CD4-positive, alpha-beta T cell treated with Interleukin-17A for 4 hours (primary cell): Measurements from ENCODE around the gene CERCAM.

Source experiments
- DNase-seq: peaks from one replicate; pipeline ENCODE4 v3.0.0-alpha.2; 2020; ENCODE audit warnings: mixed read lengths

Gene CERCAM, protein sequence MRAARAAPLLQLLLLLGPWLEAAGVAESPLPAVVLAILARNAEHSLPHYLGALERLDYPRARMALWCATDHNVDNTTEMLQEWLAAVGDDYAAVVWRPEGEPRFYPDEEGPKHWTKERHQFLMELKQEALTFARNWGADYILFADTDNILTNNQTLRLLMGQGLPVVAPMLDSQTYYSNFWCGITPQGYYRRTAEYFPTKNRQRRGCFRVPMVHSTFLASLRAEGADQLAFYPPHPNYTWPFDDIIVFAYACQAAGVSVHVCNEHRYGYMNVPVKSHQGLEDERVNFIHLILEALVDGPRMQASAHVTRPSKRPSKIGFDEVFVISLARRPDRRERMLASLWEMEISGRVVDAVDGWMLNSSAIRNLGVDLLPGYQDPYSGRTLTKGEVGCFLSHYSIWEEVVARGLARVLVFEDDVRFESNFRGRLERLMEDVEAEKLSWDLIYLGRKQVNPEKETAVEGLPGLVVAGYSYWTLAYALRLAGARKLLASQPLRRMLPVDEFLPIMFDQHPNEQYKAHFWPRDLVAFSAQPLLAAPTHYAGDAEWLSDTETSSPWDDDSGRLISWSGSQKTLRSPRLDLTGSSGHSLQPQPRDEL

DNA sequence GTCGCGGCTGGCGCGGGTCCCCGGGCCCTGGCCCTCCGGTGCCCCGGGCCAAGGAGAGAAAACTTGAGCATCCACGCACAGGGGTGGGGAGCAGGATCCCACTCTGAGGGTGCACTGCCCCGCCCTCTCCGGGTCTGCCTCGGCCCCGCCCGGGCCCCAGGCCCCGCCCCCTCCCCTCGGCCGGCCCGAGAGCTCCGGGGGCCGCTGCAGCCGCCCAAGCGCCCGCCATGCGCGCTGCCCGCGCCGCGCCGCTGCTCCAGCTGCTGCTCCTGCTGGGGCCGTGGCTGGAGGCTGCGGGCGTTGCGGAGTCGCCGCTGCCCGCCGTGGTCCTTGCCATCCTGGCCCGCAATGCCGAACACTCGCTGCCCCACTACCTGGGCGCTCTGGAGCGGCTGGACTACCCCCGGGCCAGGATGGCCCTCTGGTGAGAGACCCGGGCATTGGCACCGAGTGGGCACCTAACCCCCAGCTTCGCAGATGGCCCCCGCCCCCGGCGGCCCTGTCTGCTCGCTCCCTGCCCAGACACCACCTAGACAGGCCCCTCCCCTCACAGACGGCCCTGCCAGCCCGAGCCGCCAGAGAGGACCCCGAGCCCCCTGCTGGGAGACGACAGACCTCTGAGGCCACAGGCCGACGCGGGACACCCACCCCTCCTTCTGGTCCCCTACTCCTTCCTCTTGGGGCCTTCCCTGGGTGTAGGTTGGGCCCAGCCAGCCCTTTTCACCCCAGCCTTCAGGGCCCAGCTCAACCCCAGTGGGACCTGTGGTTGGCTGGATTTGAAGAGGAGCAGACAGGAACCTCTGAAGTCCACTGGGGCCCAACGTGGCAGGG, at the start of gene CERCAM:
CERCAM (plus strand) TSS at position 207 of the 831 bp plus-strand sequence; CDS start at position 228, 21 bp downstream.
- DNase-seq, result peak; percentile 73

DNA sequence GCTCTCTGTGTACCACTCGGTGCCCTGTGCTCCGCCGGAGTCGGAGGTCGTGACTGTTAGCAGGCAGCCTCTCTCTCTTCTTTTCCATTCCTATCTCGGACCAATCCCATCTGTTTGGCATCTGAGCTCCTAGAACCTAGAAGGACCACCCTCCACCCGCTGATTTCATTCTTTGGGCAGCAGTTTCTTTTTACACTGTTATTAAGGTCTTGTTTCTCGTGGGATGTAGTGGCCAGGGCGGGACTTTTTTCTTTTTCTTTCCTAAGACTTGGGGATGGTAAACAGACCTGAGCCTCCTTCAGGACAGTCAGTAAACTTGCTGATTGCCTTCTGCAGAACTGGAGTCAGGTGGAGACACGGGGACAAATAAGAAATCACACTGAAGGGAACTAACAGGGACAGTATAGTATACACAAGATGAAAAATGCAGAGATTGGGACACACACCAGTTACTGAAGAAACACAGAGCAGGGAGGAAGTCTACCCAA, 49.0 kb upstream of the CERCAM start:
- DNase-seq, result no peak

DNA sequence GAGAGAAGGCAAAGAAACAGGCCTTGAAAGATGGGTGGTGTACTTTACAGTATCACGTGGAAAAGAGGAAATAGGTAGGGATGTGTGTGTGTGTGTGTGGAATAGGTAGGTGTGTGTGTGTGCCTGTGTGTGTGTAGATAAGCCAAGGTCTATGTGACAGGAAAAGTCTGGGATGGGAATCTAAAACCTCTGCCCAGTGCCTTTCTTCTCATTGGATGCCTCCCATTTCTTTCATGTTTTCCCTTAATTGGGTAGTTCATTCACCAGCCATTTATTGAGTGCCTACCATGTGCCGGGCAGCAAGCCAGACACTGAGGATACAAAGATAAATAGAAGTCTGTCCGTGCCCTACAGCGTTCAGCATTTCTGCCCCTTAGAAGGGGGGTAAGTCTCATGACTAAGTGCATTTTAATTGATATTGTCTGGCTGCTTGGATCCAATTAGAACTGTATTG, 48.4 kb upstream of the CERCAM start:
- DNase-seq, result no peak

DNA sequence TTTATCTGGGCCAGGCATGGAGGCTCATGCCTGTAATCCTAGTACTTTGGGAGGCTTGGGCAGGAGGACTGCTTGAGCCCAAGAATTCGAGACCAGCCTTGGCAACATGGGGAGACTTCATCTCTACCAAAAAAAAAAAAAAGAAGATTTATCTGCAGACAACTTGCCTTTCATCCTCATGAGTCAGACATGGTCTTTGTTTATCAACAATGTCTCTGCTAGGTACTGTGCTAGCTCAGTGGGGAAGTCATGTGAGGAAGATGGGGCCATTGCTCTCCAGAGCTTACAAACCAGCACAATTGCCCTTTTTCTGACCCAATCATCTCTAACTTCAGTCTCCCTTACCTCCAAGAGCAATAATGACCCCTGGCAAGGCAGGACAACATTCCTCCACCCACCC, 47.9 kb upstream of the CERCAM start:
- DNase-seq, result no peak

DNA sequence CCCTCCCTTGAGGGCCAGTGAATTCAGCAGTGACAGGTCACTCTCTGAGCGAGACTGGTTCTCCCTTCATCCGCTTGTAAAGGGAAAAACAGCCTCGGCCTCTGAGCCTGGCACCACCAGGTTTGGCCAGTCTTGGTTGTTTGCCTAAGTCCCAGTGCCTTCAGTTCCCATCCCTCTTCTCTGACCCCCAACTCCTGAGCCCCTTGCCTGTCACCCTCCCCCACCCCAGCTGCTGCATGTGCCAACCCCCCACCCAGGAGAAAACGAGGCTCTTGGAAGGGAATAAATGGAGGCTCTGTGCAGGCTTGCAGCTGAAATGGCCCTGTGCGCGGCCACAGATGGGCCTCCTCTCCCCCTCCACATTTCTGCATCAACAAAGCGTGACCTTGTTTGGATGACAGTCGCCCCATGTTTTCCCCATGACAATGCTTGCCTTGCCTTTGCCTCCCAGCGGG, 46.4 kb upstream of the CERCAM start:
- DNase-seq, result no peak

DNA sequence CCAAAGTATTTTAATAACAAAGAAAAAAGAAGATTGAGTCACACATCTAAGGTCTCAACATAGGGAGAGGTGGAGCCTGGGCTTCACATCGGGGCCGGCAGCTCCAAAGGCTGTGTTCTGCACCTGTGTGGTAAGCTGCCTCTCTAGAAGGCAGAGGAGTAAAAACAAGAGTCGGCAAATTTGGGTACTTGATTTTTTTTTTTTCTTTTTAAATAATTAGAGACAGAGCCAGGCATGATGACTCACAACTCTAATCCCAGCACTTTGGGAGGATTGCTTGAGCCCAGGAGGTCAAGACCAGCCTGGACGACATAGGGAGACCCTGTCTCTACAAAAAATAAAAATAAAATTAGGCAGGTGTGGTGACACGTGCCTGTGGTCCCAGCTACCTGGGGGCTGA, 44.8 kb upstream of the CERCAM start:
- no peak for DNase-seq

DNA sequence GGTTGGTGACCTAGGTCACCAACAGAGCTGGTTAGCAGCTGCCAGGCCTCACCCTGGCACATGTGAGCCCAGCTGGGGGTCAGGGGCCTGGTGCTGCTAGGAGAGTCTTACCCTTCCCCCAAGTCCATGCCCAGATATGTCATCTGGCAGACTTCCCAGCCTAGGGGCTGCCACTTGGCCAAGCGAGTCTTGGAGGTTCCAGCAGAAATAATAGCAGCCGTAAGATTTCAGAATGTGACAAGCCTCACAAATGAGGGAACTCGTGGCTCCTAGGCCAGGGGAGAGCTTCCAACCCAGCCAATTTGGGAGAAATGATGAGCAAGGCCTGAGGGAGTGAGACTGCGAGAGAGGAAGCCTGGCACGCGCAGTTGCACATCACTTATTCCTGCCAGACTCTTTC, 38.4 kb upstream of the CERCAM start:
- no peak for DNase-seq

DNA sequence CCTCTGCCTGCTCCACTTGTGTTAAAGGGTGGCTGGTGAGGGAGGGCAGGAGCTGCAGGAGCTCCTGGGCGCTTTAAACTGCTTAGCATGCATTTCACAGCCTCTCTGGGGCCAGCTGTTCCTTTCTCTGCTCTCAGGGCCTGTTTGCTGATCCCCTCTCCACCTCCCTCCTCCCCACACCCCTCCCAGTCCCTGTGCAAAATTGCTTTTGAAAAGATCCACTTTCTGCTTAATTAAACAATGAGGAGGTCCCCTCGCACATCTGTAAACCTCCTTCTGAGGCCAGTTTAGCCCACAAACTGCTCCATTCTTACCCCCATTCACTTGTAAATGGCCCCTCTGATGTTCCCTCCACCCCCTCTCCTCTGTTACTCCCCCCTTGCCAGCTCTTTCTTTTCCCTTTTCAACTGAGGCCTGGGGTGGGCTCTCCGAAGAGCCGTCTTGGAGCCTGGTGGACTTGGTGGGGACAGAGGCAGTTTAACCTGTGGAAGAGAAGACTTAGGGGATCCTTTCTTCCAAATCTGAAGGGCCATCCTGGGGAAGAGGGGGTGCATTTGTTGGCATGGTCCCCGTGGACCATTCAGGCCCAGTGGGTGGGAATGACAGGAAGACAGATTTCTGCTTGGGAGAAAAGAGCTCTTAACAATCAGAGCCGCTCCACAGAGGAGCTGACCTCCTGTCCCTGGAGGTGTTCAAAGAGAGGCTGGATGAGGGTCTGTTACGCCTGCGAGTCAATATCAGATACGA, 37.5 kb upstream of the CERCAM start:
- no peak for DNase-seq

DNA sequence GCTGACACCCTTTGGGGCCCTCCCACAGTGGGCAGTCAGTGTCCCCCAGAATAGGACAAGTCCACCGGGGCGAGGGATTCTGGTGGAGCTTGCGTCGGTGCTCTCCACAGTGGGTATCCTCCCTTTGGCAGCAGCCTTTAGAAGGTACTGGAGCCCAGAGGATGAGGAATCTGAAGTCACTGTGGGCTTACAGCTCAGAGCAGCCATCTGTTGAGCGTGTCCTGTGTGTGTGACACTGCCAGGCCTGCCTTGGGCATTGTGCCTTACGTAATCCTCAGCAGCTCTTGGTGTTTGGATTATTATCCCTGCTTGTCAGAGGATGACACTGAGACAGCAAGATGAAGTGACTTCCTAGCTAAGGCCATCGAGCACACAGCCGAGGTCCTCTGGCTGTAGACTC, 36.9 kb upstream of the CERCAM start:
- DNase-seq, result no peak

DNA sequence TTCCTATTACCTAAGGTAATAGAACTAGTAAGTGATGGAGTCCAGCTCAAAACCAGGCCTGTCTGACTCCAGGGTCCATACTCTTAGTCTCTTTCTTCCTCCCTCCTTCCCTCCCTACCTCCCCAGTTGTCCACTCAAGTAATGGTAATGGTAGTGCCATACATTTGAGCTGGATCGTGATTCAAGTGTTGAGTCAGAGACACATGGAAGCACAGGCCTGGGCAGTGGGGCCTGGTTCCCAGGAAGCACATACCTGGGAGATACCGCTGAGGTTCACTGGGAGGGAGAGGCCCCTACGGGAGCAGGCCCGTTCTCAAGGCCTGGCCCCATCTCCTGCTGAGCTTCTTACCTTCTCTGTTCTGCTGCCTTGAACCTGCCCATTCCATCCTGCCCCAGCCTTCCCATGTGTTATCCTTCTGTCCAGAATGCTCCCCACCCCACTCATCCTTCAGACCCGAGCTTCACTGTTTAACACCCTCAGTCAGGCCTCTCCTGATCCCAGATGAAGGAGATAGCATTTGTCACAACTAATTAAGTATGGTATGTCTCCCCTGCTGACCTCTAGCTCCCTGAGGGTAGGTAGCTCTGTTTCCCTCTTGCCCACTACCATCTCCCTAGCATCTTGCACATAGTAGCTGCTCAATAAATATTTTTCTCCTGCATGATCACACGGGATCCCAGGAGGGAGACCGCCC, 35.7 kb upstream of the CERCAM start:
- DNase-seq, result no peak

DNA sequence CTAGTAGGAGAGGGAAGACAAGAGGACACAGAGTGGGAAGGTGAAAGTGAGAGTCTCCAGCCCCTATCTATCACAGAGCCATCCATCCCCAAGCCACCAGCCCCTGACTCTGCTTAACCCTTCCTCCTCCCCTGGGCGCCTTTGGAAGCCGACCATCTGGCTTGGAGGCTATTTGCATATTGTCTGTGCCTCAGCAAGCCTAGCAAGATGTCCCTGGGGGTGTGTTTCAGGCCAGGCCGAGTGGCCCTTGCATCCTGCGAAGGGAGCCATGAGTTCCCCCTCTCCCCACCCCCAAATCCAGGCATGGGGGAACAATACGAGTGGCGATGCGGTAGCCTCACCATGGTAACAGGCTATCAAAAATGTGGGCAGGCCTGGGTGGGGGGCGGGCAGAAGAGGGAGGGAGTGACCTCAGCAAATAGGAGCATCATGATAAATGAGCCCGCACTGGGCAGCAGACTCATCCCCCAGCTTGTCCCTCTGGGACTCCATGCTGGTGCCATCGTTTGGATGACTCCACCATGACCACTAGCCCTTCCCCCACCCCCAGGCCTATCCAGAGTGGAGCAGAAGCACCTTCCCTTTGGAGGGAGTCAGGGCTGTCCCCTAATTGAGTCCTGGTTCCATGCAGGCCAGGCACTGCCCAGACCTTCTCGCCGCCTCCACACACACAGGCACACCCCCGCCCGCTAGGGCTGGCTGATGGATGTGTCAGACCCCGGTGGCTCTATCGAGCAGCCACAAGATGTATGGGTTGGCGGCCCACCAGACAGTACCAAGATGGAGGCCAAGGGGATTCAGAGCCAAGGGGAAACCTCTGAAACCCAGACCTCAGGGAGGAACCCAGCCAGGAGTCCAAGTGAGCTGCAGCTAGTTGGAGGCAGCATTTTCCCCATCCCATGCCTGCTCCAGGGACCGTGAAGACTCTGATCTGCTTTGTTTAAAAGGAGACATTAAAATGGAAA, 34.9 kb upstream of the CERCAM start:
- DNase-seq, result no peak

DNA sequence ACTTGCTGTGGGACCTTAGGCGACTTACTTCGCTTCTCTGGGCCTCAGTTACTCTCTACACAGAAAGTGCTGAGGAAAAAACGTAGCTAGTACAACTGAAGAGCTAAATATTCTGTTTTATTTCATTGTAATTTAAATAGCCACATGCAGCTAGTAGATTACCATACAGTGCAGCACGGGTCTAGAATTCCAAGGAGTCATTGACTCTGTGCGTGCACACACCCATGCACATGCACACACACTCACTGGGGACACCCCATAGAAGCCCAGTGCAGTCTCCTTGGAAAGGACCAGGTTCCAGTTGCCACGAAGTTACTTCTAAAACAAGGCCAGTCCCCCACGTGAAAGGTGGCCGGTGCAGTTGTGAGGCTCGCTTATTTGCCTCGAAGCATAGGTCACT, 32.5 kb upstream of the CERCAM start:
- no peak for DNase-seq

DNA sequence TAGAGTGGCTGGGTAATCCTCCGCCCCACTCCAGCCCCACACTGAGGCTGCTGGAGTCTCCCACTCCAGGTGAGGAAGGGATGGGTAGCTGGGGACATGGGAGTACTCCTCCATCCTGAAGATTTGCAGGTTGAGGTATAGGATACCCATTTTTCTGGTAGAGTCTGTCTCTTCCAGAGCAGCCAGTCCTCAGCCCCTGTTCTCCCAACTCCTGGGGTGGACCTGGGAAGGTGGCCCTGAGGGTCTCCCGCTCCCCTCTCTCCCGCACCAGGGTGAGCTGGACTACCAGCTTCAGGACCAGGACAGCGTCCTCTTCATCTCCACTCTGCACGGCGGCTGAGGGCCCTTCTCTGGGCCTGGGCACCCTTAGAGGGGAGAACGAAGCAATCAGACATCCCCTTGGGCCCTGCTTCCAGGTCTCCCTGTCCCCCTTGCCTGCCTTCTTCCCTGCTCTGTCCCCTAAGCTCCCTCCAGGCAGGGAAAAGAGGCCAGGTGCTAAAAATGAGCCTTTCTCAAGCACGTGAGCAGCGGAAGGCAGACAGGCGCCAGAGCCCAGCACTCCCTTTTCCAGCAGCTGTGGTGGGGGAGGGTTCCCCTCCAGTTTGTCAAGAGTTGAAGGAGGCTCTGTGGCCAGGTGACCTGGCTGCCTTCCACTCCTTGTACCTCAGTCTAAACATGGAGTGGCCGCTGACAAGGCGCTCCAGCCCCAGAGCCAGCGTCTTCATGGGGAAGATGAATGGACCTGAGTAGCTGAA, 31.1 kb upstream of the CERCAM start:
- DNase-seq, result no peak

DNA sequence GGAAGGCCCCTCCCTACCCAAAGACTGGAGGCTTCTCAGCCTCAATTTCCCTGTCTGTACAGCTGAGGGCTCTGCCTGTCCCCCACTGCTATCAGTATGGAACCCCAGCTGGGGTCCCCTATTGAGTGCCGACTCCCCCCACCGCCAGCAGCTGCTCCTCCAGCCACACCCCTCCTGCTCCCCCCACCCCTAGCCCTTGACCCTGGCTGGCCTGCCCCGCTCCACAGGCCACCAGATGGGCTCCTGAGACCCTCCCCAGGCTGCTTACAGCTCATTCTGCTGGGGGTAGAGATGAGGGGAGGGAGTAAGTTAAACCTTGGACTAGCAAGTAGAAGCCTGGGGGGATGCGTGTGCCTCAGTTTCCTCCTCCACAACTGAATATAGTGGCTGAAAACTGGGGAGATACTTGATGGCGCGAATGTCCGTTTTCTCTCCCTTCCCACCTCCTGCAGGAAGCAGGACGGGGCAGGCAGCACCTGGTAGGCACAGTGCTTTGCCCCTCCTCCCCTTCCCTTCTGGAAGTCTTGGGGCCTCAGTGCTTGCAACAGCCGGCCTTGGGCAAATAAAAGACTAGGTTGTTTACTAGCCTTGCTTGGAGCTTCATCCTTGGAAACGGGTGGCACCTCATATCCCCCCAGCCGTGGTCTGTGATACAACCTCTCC, 30.4 kb upstream of the CERCAM start:
- no peak for DNase-seq

DNA sequence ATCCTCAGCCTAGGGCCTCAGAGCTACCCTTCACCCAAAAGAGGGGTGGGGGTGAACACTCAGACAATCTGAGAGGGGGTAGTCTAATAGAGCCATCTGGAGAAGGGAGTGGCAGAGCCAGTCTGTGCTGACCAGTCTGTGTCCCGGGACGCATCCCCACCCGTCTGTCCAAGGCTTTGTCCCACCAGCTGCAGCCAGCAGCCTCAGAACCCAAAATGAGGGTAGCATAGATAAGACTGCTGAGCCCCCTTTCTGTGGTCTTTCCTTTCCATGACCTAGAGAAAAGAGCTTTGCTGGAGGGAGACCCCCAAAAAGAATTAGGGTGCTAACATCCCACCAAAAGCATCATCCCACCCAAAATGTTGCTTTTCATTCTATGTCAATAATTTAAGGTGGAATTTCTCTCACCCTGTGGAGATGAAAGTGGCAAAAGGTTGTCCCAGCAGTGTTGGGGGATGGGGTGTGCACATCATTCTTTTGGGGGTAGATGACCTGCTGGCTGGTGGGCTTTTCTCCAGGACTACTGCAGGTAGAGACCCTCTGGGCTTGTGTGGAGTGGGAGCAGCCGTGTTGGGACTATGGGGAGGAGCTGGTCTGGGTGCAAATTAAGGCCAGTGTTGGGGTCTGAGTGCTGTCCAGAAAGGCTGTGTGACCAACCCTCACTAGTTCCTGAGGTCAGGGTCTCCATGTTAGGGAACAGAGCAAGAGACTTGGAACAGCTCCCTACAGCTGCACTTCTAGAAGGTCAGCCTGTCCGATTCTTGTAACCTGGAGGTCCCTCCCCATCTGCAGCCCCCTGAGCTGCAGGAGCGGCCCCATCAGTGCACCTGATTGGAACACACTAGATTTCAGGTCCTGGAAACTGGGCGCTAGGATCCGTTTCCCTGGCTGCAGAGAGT, 29.6 kb upstream of the CERCAM start:
- DNase-seq, result no peak

DNA sequence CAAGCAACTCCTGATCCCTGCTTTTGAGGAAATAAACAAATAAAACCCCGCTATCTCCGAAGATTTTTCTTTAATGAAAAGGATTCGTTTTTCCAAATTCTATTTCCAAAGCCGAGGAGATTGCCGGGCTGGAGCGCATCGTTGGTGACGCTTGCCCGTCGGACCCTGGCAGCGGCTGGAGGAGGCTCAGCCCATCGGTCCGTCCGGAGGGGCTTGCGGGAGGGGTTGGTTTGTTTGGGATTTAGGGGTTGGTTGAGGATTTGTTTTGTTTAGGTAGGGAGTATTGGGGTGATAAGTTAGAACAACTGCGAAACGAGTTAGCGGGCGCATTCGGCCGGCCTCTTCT, 28.7 kb upstream of the CERCAM start:
- DNase-seq, result no peak

DNA sequence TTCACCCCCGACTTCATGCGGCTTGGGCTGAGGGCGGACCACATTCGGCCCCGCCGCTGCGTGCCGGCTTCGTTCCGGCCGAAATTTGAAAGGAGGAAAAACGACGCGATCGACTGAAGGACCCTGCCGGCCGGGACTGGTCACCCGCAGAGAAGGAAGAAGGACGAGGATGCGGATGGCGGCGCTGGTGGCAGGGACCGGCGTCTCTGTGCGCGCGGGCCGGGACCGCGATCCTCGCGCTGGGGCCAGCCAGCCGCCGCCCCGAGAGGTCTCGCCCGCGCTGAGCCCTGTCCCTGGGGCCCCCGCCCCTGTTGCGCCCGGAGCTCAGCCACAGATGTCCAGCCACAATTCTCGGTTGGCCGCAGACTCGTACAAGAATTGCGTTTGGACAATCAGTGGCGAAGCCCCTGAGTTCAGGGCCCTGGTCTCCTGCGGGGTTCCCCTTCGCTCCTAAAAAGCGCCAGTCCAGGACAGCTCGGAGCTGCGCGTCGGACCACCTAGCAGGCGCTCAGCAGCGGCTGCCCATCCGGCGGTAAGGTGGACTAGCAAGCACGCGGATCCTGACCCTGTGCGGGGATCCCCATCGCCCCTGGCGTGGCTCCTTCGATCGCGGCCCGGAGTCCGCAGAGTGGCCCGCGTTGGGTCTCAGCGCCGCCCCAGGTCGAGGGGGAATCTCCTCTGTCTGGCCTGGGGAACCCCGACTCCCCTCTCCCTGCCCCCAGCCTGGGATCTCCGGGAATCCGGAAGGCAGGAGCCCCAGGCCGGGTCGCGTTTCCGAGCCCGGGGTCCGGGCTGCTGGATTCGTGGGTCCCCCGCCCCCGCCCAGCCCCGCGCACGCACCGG, 28.1 kb upstream of the CERCAM start:
- DNase-seq, result no peak
